Neural progenitor cell (in vitro differentiated cells): Measurements from ENCODE around the gene RNF6. TPM values are rescaled to one million over a fixed set of nuclear protein-coding genes. Genes with fewer than 3 reads are reported as not detected.
A peak's percentile ranks its signal among the peaks of the same experiment; 100 is the strongest.

Source experiments
- DNase-seq: peaks from one replicate; pipeline ENCODE4 v3.0.0-alpha.2; 2016; ENCODE audit warnings: low spot score
- H2AFZ ChIP-seq: fragments of 200-600 bp; sonication (generic); replicated peaks from 2 replicates; pipeline ENCODE4 v1.6.1; 2016; ENCODE audit warnings: antibody characterized with exemption
- H3F3A ChIP-seq: fragments of 200-600 bp; sonication (generic); 2 replicates; pipeline ENCODE4 v1.6.1; 2016; ENCODE audit warnings: antibody characterized with exemption, low read depth
- H3K27ac ChIP-seq: fragments of 200-600 bp; sonication (generic); 2 replicates; pipeline ENCODE4 v1.5.1; 2016; ENCODE audit warnings: mild to moderate bottlenecking
- H3K27me3 ChIP-seq: fragments of 200-600 bp; sonication (generic); 2 replicates; pipeline ENCODE4 v1.6.1; 2016; ENCODE audit warnings: mild to moderate bottlenecking, moderate library complexity
- H3K36me3 ChIP-seq: fragments of 200-600 bp; sonication (generic); 2 replicates; pipeline ENCODE4 v1.5.1; 2016
- H3K4me1 ChIP-seq: fragments of 200-600 bp; sonication (generic); 2 replicates; pipeline ENCODE4 v1.6.1; 2016; ENCODE audit warnings: mixed run types
- H3K4me2 ChIP-seq: fragments of 200-600 bp; sonication (generic); 2 replicates; pipeline ENCODE4 v1.6.1; 2016
- H3K4me3 ChIP-seq: fragments of 200-600 bp; sonication (generic); 2 replicates; pipeline ENCODE4 v1.5.1; 2016
- H3K79me2 ChIP-seq: fragments of 200-600 bp; sonication (generic); 2 replicates; pipeline ENCODE4 v1.6.1; 2016; ENCODE audit warnings: low read depth
- H3K9ac ChIP-seq: fragments of 200-600 bp; sonication (generic); 2 replicates; pipeline ENCODE4 v1.6.1; 2016
- H3K9me3 ChIP-seq: fragments of 200-600 bp; sonication (generic); 2 replicates; pipeline ENCODE4 v1.5.1; 2016; ENCODE audit warnings: low read depth
- H4K20me1 ChIP-seq: fragments of 200-600 bp; sonication (generic); 2 replicates; pipeline ENCODE4 v1.6.1; 2016; ENCODE audit warnings: low read depth
- H3K27ac Mint-ChIP-seq: 3 replicates; pipeline ENCODE4 v1.8.0; 2021; ENCODE audit warnings: mixed read lengths
- H3K27me3 Mint-ChIP-seq: 2 replicates; pipeline ENCODE4 v1.8.0; 2022; ENCODE audit warnings: low read depth, mild to moderate bottlenecking, inconsistent platforms, moderate library complexity, mixed read lengths; ENCODE audit not compliant: insufficient read depth
- H3K36me3 Mint-ChIP-seq: 3 replicates; pipeline ENCODE4 v1.8.0; 2021; ENCODE audit warnings: mixed read lengths
- H3K4me1 Mint-ChIP-seq: 3 replicates; pipeline ENCODE4 v1.8.0; 2021; ENCODE audit warnings: mixed read lengths
- H3K4me3 Mint-ChIP-seq: 3 replicates; pipeline ENCODE4 v1.8.0; 2021; ENCODE audit warnings: mild to moderate bottlenecking, moderate library complexity, mixed read lengths
- H3K9me3 Mint-ChIP-seq: 3 replicates; pipeline ENCODE4 v1.8.0; 2020; ENCODE audit warnings: mixed read lengths
- EZH2 ChIP-seq: fragments of 200-600 bp; sonication (generic); IDR thresholded peaks from 2 replicates; pipeline ENCODE4 v1.6.1; 2017; ENCODE audit warnings: antibody characterized with exemption, mild to moderate bottlenecking, moderate library complexity
- EZH2phosphoT487 ChIP-seq: fragments of 200-600 bp; sonication (generic); IDR thresholded peaks from 2 replicates; pipeline ENCODE4 v1.6.1; 2017; ENCODE audit warnings: antibody characterized with exemption
- total RNA-seq: library from RNA; depleted of rRNA; stranded (reverse); fragments of >200 nt; gene quantifications from 2 replicates; pipeline ENCODE4 v1.2.3, GENCODE V29; 2015; ENCODE audit warnings: low replicate concordance
- TF ChIP-seq, protein P1 (sequence below): fragments of 200-600 bp; sonication (generic); IDR thresholded peaks from 2 replicates; pipeline ENCODE4 v1.5.1; 2017; ENCODE audit warnings: antibody characterized with exemption, mild to moderate bottlenecking

RNF6 gene
- total RNA-seq, result 17.3 and 25.3 TPM in 2 replicates

DNA sequence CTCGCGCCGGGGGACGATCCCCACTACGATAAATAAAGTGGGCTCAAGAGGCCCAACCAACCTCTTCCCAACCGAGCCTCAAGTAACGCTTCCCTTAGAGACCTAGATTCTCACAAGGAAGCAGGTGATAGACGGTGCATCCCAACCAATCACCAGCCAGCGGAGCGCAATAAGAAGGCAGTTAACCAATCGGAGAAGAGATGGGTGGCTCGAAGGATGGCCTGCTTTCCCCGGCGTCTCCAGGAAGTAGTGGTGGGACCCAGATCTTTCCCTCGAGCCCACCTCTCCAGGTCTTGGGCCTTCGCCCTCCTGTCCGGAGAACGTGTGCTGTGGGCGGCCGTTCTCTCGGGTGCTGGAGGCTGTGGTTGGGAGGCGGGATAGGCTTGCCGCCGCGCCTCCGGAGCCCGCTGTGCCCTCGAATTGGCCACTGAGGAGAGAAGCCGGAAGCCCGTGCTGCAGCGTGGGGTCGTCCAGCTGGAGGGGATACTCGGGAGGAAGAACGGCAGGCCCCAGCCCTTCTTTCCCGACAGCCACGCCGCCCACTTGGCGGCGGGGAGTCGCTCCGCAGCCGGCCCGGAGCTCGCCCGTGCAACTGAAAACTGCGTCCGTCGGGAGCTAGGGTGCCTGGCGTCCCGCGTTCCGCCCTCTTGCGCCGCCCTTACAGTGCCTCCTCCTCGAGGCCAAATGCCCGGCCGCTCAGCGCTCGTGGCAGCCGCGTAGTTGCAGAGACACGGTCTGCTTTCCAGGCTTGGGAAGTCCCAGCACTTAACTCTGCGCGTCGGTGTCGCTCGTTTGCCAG, at the start of gene RNF6:
RNF6 (minus strand) TSS at position 594 of the 799 bp plus-strand sequence. CDS start 2,665 bp downstream, outside the sequence.
- Mint-ChIP-seq H3K36me3 (peaks cover 13% of the 10 kb centered on the region), H3K4me1 (peaks cover 27% of the 10 kb centered on the region), H3K4me3 (peak within 1 kb of the TSS; percentile 99), H3K27ac (peak within 1 kb of the TSS; percentile 100), H3K9me3 (no peaks in the 10 kb centered on the region), H3K27me3 (peaks cover 5% of the 10 kb centered on the region)
- Histone ChIP-seq H3K36me3 (peaks cover 12% of the 10 kb centered on the region), H4K20me1 (no peaks in the 10 kb centered on the region), H3K4me3 (peak within 1 kb of the TSS; percentile 76), H3K4me2 (peak within 1 kb of the TSS; percentile 85), H3K9ac (peak within 1 kb of the TSS; percentile 82), H3K79me2 (peaks cover 20% of the 10 kb centered on the region), H3F3A (peaks cover 27% of the 10 kb centered on the region), H3K9me3 (no peaks in the 10 kb centered on the region), H2AFZ (peak within 1 kb of the TSS; percentile 96), H3K4me1 (peaks cover 10% of the 10 kb centered on the region), H3K27me3 (peaks cover 20% of the 10 kb centered on the region), H3K27ac (peak within 1 kb of the TSS; percentile 96)
- DNase-seq, result peak; percentile 97
- TF ChIP-seq EZH2 (peak; percentile 45), EZH2phosphoT487 (no peak)
- TF ChIP-seq, protein P1, sequence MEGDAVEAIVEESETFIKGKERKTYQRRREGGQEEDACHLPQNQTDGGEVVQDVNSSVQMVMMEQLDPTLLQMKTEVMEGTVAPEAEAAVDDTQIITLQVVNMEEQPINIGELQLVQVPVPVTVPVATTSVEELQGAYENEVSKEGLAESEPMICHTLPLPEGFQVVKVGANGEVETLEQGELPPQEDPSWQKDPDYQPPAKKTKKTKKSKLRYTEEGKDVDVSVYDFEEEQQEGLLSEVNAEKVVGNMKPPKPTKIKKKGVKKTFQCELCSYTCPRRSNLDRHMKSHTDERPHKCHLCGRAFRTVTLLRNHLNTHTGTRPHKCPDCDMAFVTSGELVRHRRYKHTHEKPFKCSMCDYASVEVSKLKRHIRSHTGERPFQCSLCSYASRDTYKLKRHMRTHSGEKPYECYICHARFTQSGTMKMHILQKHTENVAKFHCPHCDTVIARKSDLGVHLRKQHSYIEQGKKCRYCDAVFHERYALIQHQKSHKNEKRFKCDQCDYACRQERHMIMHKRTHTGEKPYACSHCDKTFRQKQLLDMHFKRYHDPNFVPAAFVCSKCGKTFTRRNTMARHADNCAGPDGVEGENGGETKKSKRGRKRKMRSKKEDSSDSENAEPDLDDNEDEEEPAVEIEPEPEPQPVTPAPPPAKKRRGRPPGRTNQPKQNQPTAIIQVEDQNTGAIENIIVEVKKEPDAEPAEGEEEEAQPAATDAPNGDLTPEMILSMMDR, result no peak

DNA sequence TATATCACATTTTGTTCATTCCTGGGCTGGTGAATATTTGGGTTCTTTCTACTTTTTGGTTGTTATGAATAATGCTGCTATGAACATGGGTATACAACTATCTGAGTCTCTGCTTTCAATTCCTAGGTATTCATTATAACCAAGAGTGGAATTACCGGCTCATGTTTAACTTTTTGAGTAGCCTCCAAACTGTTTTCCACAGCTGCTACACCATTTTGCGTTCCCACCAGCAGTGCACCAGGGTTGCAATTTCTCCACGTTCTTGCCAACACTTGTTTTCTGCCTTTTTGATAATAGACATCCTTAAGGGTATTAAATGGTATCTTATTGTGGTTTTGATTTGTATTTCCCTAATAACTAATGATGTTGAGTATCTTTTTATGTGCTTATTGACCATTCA, 48.6 kb upstream of the RNF6 start:
- Mint-ChIP-seq H3K36me3 (peaks cover 7% of the 10 kb centered on the region), H3K4me1 (no peaks in the 10 kb centered on the region), H3K27ac (no peak overlapping the region), H3K27me3 (no peaks in the 10 kb centered on the region), H3K4me3 (no peak overlapping the region), H3K9me3 (peaks cover 15% of the 10 kb centered on the region)
- Histone ChIP-seq H3K4me2 (no peak overlapping the region), H3K36me3 (no peaks in the 10 kb centered on the region), H2AFZ (no peak overlapping the region), H3K79me2 (peaks cover 100% of the 10 kb centered on the region), H3K27ac (no peak overlapping the region), H3F3A (no peaks in the 10 kb centered on the region), H3K4me1 (no peaks in the 10 kb centered on the region), H4K20me1 (peaks cover 65% of the 10 kb centered on the region), H3K27me3 (no peaks in the 10 kb centered on the region), H3K9me3 (no peaks in the 10 kb centered on the region), H3K4me3 (no peak overlapping the region), H3K9ac (no peak overlapping the region)
- TF ChIP-seq, protein P1, result no peak
- TF ChIP-seq EZH2 (no peak), EZH2phosphoT487 (no peak)
- DNase-seq, result no peak

DNA sequence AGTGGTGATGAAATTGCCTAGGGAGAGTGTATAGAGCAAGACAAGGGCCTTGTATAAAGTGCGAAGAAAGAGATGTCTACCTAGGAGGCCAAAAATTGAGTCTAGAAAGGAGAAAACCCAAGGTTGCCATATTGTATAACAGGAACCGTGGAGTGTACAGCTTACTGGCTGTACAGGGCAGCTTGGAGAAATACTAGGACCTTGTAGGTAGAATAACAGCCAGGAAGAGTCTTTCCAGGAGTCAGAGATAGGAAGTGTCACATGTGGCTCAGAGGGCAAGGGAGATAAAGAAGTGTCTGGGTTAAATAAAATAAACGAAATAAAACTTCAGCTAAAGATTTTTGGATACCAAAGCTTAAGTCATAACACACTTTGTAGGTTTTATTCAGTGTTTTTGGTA, 44.2 kb upstream of the RNF6 start:
- H3K36me3 Mint-ChIP-seq, result peaks cover 11% of the 10 kb centered on the region
- DNase-seq, result no peak
- no peaks in the 10 kb centered on the region for H3K36me3 ChIP-seq
- peaks cover 20% of the 10 kb centered on the region for H3K9me3 Mint-ChIP-seq
- H4K20me1 ChIP-seq, result peaks cover 67% of the 10 kb centered on the region
- no peaks in the 10 kb centered on the region for H3K27me3 Mint-ChIP-seq
- peaks cover 100% of the 10 kb centered on the region for H3K79me2 ChIP-seq
- H3F3A ChIP-seq, result no peaks in the 10 kb centered on the region
- H3K27me3 ChIP-seq, result no peaks in the 10 kb centered on the region
- H3K27ac Mint-ChIP-seq, result no peak overlapping the region
- no peak overlapping the region for H3K4me2 ChIP-seq
- H3K27ac ChIP-seq, result no peak overlapping the region
- no peak overlapping the region for H3K4me3 Mint-ChIP-seq
- no peak overlapping the region for H3K9ac ChIP-seq
- no peaks in the 10 kb centered on the region for H3K4me1 ChIP-seq
- H3K4me1 Mint-ChIP-seq, result no peaks in the 10 kb centered on the region
- TF ChIP-seq EZH2 (no peak), EZH2phosphoT487 (no peak)
- TF ChIP-seq, protein P1, result no peak
- no peak overlapping the region for H2AFZ ChIP-seq
- H3K9me3 ChIP-seq, result no peaks in the 10 kb centered on the region
- H3K4me3 ChIP-seq, result no peak overlapping the region
